ENCODE measurements around the gene CD2. TPM values are rescaled to one million over a fixed set of nuclear protein-coding genes. Genes with fewer than 3 reads are reported as not detected.

Gene CD2
- total RNA-seq, 1 donor from 2014 or later = not detected

DNA sequence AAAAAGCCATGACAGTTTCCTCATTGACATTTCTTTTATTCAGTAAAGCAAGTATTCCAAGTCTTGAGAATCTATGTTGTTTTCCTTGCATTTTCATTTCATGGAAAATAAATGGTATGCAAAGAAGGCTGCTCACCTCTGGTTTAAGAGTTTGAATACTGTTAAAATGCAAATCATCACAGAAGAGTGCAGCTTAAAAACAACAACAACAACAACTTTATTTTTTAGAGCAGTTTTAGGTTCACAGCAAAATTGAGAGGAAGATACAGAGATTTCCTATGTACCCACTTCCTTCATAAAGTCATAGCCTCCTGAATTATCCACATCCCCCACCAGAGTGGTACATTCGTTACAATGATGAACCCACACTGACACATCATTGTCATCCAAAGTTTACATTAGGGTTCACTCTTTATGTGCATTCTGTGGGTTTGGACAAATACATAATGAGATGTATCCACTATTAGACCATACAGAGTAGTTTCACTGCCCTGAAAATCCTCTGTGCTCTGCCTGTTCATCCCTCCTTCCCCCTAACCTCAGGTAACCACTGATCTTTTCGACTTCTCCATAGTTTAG, 39.2 kb downstream of the CD2 start:
- DNase-seq (ENCODE audit: low read depth) = no peak
- Histone ChIP-seq H3K27me3 (ENCODE audit: control insufficient read depth, insufficient read depth, low read length) (no peaks in the 10 kb centered on the region), H3K36me3 (ENCODE audit: control insufficient read depth, insufficient read depth, low read length) (no peaks in the 10 kb centered on the region), H3K4me3 (ENCODE audit: low read depth, low read length) (no peak overlapping the region)
- TF ChIP-seq, protein P1, sequence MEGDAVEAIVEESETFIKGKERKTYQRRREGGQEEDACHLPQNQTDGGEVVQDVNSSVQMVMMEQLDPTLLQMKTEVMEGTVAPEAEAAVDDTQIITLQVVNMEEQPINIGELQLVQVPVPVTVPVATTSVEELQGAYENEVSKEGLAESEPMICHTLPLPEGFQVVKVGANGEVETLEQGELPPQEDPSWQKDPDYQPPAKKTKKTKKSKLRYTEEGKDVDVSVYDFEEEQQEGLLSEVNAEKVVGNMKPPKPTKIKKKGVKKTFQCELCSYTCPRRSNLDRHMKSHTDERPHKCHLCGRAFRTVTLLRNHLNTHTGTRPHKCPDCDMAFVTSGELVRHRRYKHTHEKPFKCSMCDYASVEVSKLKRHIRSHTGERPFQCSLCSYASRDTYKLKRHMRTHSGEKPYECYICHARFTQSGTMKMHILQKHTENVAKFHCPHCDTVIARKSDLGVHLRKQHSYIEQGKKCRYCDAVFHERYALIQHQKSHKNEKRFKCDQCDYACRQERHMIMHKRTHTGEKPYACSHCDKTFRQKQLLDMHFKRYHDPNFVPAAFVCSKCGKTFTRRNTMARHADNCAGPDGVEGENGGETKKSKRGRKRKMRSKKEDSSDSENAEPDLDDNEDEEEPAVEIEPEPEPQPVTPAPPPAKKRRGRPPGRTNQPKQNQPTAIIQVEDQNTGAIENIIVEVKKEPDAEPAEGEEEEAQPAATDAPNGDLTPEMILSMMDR (IDR thresholded peaks at IDR 0.05; ENCODE audit: insufficient read depth, low read length, severe bottlenecking) = no peak
- no peak for FAIRE-seq

DNA sequence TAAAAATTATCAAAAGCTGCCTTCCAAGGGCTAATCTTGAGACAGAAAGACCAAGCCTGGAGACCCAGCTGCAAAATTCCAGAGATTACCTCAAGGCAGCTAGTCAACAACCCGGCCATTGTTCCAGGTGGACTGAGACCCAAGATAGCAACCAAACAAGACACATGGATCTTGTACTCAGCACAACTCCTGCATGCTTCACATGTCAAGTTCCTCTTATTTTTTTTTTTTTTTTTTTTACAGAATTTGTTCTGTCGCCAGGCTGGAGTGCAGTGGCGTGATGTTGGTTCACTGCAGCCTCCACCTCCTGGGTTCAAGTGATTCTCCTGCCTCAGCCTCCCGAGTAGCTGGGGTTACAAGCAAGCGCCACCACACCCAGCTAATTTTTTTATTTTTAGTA, 40.1 kb downstream of the CD2 start:
- FAIRE-seq (no peak), DNase-seq (ENCODE audit: low read depth) (no peak)
- H3K36me3 ChIP-seq (ENCODE audit: control insufficient read depth, insufficient read depth, low read length) = no peaks in the 10 kb centered on the region
- H3K27me3 ChIP-seq (ENCODE audit: control insufficient read depth, insufficient read depth, low read length) = no peaks in the 10 kb centered on the region
- TF ChIP-seq, protein P1 (IDR thresholded peaks at IDR 0.05; ENCODE audit: insufficient read depth, low read length, severe bottlenecking) = no peak
- no peak overlapping the region for H3K4me3 ChIP-seq (ENCODE audit: low read depth, low read length)

DNA sequence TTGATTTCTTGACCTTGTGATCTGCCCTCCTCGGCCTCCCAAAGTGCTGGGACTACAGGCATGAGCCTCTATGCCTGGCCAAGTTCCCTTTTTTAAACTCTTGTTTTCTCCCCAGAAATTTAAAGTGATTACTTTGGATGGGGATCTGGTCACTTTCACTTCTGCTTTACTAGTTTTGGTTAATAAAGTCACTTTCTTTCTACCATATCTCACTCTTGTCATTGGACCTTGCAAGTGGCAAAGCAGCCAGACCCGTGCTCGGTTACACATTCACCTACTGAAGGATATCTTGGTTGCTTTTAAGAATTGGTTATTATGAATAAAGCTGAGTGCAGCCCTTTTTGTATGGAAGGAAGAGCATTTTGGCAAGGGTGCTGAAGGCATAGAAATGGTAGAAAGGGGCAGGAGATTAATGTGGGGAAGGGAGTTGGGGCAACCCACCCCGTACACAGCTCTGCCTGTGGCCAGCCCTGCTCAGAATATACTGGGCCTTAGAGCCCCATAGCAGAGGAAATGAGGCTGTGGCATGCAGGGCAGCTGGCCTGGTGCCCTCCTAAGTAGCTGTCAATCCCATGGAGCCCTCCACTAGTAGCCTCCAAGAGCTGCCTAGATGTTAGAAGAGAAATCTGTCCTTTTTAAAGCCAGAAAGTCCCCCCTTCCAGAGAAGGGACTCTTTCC, 40.7 kb downstream of the CD2 start:
- Histone ChIP-seq H3K27me3 (ENCODE audit: control insufficient read depth, insufficient read depth, low read length) (no peaks in the 10 kb centered on the region), H3K36me3 (ENCODE audit: control insufficient read depth, insufficient read depth, low read length) (no peaks in the 10 kb centered on the region), H3K4me3 (ENCODE audit: low read depth, low read length) (no peak overlapping the region)
- no peak for DNase-seq (ENCODE audit: low read depth)
- TF ChIP-seq, protein P1 (IDR thresholded peaks at IDR 0.05; ENCODE audit: insufficient read depth, low read length, severe bottlenecking) = no peak
- no peak for FAIRE-seq

DNA sequence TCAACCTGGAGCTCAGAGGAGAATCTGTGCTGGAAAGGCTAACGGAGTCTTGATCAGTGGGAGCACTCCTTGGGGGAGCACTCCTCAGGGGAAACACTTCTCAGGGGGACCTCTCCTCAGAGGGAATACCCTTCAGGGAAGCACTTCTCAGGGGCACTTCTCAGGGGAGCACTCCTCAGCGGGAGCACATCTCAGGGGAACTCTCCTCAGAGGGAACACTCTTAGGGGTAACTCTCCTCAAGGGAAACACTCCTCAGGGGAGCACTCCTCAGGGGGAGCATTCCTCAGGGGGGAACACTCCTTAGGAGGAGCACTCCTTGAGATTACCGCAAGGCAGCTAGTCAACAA, 41.2 kb downstream of the CD2 start:
- TF ChIP-seq, protein P1 (IDR thresholded peaks at IDR 0.05; ENCODE audit: insufficient read depth, low read length, severe bottlenecking) = no peak
- Histone ChIP-seq H3K27me3 (ENCODE audit: control insufficient read depth, insufficient read depth, low read length) (no peaks in the 10 kb centered on the region), H3K4me3 (ENCODE audit: low read depth, low read length) (no peak overlapping the region), H3K36me3 (ENCODE audit: control insufficient read depth, insufficient read depth, low read length) (no peaks in the 10 kb centered on the region)
- FAIRE-seq (no peak), DNase-seq (ENCODE audit: low read depth) (no peak)

DNA sequence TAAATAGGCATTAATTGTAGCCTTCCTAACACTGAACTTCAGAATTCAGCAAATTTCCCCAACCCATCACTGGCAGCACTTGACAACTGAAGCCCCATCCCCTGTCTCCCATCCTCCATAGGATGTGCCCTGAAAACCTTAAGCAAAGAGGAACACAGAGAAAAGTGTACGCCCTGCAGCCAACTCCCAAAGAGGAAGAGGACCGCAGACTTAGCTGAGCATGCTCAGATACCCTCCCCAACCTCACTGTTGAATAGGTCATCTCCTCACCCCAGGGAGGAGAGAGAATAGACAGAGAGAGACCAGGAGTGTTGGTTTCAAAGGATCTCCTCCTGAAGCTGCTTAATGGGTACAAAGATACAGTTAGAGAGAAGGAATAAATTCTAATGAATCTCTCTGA, 50.5 kb downstream of the CD2 start:
- DNase-seq (ENCODE audit: low read depth) = no peak
- Histone ChIP-seq H3K36me3 (ENCODE audit: control insufficient read depth, insufficient read depth, low read length) (no peaks in the 10 kb centered on the region), H3K27me3 (ENCODE audit: control insufficient read depth, insufficient read depth, low read length) (no peaks in the 10 kb centered on the region), H3K4me3 (ENCODE audit: low read depth, low read length) (no peak overlapping the region)
- no peak for FAIRE-seq
- TF ChIP-seq, protein P1 (IDR thresholded peaks at IDR 0.05; ENCODE audit: insufficient read depth, low read length, severe bottlenecking) = no peak

DNA sequence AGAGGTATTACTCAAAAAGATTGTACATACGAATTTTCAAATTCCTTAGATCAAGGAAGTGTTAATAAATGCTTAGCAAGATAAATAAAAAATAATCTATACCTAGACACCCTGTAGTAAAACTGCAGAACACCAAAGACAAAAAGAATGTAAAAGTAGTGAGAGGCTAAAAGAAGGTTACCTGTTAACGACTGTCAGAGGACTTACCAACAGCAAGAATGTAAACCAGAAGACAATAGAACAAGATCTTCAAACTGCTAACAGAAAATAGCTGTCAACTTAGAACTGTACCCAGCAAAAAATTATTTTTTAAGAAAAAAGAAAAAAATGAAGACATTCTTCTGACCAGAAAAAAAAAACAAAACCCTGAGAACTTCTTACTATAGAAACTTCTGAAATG, 51.2 kb downstream of the CD2 start:
- Histone ChIP-seq H3K36me3 (ENCODE audit: control insufficient read depth, insufficient read depth, low read length) (no peaks in the 10 kb centered on the region), H3K4me3 (ENCODE audit: low read depth, low read length) (no peak overlapping the region), H3K27me3 (ENCODE audit: control insufficient read depth, insufficient read depth, low read length) (no peaks in the 10 kb centered on the region)
- TF ChIP-seq, protein P1 (IDR thresholded peaks at IDR 0.05; ENCODE audit: insufficient read depth, low read length, severe bottlenecking) = no peak
- FAIRE-seq (no peak), DNase-seq (ENCODE audit: low read depth) (no peak)

All from bronchial epithelial cell (primary cell).